ENCODE data around the gene ATG3. TPM values are rescaled to one million over a fixed set of nuclear protein-coding genes. Genes with fewer than 3 reads are reported as not detected.

The ATG3 gene
- total RNA-seq, 1 experiment from 2014 or later: 59.3 TPM

- Histone ChIP-seq H3K79me2 (ENCODE audit: insufficient read depth, low read length) (no peaks in the 10 kb centered on the region), H3K18ac (ENCODE audit: insufficient read length, low read depth, low read length) (no peak overlapping the region), H4K5ac (ENCODE audit: insufficient read length, low read depth, low read length) (no peak overlapping the region), H3K79me1 (ENCODE audit: insufficient read depth, low read depth, low read length, poor library complexity, severe bottlenecking) (no peaks in the 10 kb centered on the region), H4K20me1 (ENCODE audit: control insufficient read depth, insufficient read depth, insufficient read length) (no peaks in the 10 kb centered on the region), H4K91ac (ENCODE audit: insufficient read length, low read depth, low read length) (no peak overlapping the region), H2AFZ (ENCODE audit: low read length) (no peak overlapping the region), H2BK15ac (ENCODE audit: low read depth, low read length) (no peak overlapping the region), H2BK20ac (ENCODE audit: low read depth, low read length, poor library complexity, severe bottlenecking) (no peak overlapping the region), H3K23ac (ENCODE audit: insufficient read length, low read depth, low read length) (no peak overlapping the region), H4K8ac (replicated peaks; ENCODE audit: insufficient read length, low read depth, low read length) (no peak overlapping the region), H3K23me2 (ENCODE audit: insufficient read length, low read depth, low read length, poor library complexity, severe bottlenecking) (no peaks in the 10 kb centered on the region), H3K56ac (ENCODE audit: insufficient read length, low read depth, low read length) (no peak overlapping the region), H3K4me2 (ENCODE audit: insufficient read depth, insufficient read length, low read length) (no peak overlapping the region), H3K4ac (ENCODE audit: low read depth, low read length) (no peak overlapping the region), H2BK5ac (ENCODE audit: insufficient read length, low read length) (no peak overlapping the region), H3K27ac (ENCODE audit: insufficient read length, low read depth, low read length) (no peak overlapping the region), H3K14ac (ENCODE audit: insufficient read depth, low read length) (no peak overlapping the region), H2AK5ac (ENCODE audit: insufficient read length, low read length) (no peak overlapping the region), H3K9me3 (ENCODE audit: control insufficient read depth, low read depth, low read length) (peaks cover 5% of the 10 kb centered on the region), H2BK12ac (ENCODE audit: insufficient read length, low read depth, low read length) (no peak overlapping the region), H3K9ac (ENCODE audit: extremely low read depth, insufficient read length, low read length) (no peak overlapping the region), H3K4me1 (ENCODE audit: insufficient read depth, low read length) (no peaks in the 10 kb centered on the region; the same call in 1 of the 2 replicates), H3T11ph (ENCODE audit: low read length) (no peak overlapping the region), H2BK120ac (ENCODE audit: low read depth, low read length, poor library complexity, severe bottlenecking) (no peak overlapping the region), H3K27me3 (ENCODE audit: insufficient read depth, low read length) (no peaks in the 10 kb centered on the region)
- no CpG with 5 or more reads among the region's 2 CpGs for WGBS (ENCODE audit: extremely low coverage, insufficient read length, low lambda C conversion rate)
- no peaks in the 10 kb centered on the region for H3K27me3 Mint-ChIP-seq (ENCODE audit: low read depth)
- TF ChIP-seq, protein P1, sequence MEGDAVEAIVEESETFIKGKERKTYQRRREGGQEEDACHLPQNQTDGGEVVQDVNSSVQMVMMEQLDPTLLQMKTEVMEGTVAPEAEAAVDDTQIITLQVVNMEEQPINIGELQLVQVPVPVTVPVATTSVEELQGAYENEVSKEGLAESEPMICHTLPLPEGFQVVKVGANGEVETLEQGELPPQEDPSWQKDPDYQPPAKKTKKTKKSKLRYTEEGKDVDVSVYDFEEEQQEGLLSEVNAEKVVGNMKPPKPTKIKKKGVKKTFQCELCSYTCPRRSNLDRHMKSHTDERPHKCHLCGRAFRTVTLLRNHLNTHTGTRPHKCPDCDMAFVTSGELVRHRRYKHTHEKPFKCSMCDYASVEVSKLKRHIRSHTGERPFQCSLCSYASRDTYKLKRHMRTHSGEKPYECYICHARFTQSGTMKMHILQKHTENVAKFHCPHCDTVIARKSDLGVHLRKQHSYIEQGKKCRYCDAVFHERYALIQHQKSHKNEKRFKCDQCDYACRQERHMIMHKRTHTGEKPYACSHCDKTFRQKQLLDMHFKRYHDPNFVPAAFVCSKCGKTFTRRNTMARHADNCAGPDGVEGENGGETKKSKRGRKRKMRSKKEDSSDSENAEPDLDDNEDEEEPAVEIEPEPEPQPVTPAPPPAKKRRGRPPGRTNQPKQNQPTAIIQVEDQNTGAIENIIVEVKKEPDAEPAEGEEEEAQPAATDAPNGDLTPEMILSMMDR (conservative IDR thresholded peaks at IDR 0.05): no peak
- H3K27ac Mint-ChIP-seq: no peak overlapping the region
- peaks cover 43 to 60% of the 10 kb centered on the region in 2 experiments for H3K9me3 Mint-ChIP-seq
- peaks cover 22 to 39% (median 28%) of the 10 kb centered on the region in 3 experiments for H3K36me3 Mint-ChIP-seq (ENCODE audit: insufficient read depth in 1 of 3, low read depth in 3 of 3)
- peaks cover 2% of the 10 kb centered on the region in 2 experiments; a peak in 2 of 4 replicates for H3K4me1 Mint-ChIP-seq
- no peak overlapping the region for H3K4me3 Mint-ChIP-seq
- DNase-seq: no peak
Observed at GRCh38 chr3:112514527-112515128, 47.1 kb downstream of the ATG3 start.

All from H9 (cell line).